HFFc6 (cell line): ENCODE measurements around the gene PSTPIP1. TPM values are rescaled to one million over a fixed set of nuclear protein-coding genes. Genes with fewer than 3 reads are reported as not detected.

Experiments used
- DNase-seq: peaks from one replicate; pipeline ENCODE4 v3.0.0-alpha.2; 2018
- H3K27ac Mint-ChIP-seq: 2 replicates; pipeline ENCODE4 v1.8.0; 2020; ENCODE audit warnings: mild to moderate bottlenecking, mixed read lengths
- H3K27me3 Mint-ChIP-seq: 2 replicates; pipeline ENCODE4 v1.8.0; 2021; ENCODE audit warnings: mild to moderate bottlenecking, moderate library complexity, mixed read lengths; ENCODE audit not compliant: insufficient read depth
- H3K36me3 Mint-ChIP-seq: 2 replicates; pipeline ENCODE4 v1.8.0; 2021; ENCODE audit warnings: low read depth, mixed read lengths
- H3K4me1 Mint-ChIP-seq: 2 replicates; pipeline ENCODE4 v1.8.0; 2020; ENCODE audit warnings: low read depth, mixed read lengths
- H3K4me3 Mint-ChIP-seq: 2 replicates; pipeline ENCODE4 v1.8.0; 2020; ENCODE audit warnings: mild to moderate bottlenecking, moderate library complexity, mixed read lengths
- H3K9me3 Mint-ChIP-seq: 2 replicates; pipeline ENCODE4 v1.8.0; 2020; ENCODE audit warnings: mild to moderate bottlenecking, mixed read lengths
- total RNA-seq, 6 experiments: library from RNA; stranded (reverse); fragmentation: NEBNext Ultra II Directional; extraction: Animal tissue kit (Norgen Biotek cat#: 25700); gene quantifications; 2 replicates in 1 of 6; 3 replicates in 5 of 6; pipeline ENCODE4 v1.2.3, GENCODE V29; 2021
- TF ChIP-seq, protein P1 (sequence below): fragments of 200-600 bp; sonication (generic); IDR thresholded peaks from 2 replicates; pipeline ENCODE4 v1.5.0; 2021; ENCODE audit warnings: antibody characterized with exemption, mild to moderate bottlenecking

The PSTPIP1 gene
- total RNA-seq, 6 experiments from 2014 or later: 0.16 to 0.38 TPM; not detected in 4

DNA sequence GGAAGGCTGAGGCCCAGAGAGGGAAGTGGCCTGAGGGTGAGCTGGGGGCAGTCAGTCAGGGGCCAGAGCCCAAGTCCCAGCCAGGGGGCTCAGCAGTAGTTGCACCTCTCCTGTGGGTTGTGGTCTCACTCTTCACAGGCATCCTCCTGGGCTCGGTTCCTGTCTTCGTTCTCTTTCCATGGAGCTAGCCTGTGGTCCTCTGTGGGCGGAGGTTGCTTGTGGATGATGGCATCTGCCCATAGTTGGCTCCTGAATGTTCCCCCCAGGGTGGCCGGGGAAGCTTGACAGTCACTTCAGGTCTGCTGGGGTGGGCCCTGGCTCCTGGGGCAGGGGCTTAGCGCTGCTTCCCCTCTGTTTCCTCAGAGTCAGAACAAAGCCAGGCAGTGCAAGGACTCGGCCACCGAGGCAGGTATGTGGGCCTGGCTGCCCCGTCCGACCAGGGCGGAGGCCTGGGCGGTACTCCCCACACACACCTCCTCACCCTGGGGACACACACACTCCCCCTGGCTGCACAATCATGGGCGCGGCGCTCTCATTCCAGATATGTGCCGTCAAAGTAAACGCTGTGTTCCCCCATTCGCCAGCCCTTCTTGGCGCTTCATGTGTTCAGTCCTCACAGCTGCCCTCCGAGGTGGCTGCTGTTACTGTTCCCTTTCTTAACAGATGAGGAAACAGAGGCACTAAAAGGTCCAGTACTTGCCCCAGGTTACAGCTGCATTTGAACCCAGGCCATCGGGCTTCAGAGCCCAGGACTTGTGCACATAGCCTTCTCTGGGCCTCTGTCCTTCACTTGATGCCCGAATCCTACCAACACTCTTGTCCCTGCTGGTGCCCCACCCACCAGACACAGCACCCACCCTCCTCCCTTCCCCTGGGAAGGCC is 34.5 kb downstream of the PSTPIP1 start:
- Mint-ChIP-seq H3K27ac (no peak overlapping the region), H3K36me3 (no peaks in the 10 kb centered on the region), H3K4me1 (no peaks in the 10 kb centered on the region), H3K9me3 (no peaks in the 10 kb centered on the region), H3K4me3 (no peak overlapping the region), H3K27me3 (peaks cover 11% of the 10 kb centered on the region; the same call in 1 of the 2 replicates)
- DNase-seq: no peak
- TF ChIP-seq, protein P1, sequence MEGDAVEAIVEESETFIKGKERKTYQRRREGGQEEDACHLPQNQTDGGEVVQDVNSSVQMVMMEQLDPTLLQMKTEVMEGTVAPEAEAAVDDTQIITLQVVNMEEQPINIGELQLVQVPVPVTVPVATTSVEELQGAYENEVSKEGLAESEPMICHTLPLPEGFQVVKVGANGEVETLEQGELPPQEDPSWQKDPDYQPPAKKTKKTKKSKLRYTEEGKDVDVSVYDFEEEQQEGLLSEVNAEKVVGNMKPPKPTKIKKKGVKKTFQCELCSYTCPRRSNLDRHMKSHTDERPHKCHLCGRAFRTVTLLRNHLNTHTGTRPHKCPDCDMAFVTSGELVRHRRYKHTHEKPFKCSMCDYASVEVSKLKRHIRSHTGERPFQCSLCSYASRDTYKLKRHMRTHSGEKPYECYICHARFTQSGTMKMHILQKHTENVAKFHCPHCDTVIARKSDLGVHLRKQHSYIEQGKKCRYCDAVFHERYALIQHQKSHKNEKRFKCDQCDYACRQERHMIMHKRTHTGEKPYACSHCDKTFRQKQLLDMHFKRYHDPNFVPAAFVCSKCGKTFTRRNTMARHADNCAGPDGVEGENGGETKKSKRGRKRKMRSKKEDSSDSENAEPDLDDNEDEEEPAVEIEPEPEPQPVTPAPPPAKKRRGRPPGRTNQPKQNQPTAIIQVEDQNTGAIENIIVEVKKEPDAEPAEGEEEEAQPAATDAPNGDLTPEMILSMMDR: no peak

GRCh38 chr15:77030048-77030927 is 35.4 kb downstream of the PSTPIP1 start:
- peaks cover 11% of the 10 kb centered on the region; the same call in 1 of the 2 replicates for H3K27me3 Mint-ChIP-seq
- no peaks in the 10 kb centered on the region for H3K9me3 Mint-ChIP-seq
- no peaks in the 10 kb centered on the region for H3K4me1 Mint-ChIP-seq
- no peaks in the 10 kb centered on the region for H3K36me3 Mint-ChIP-seq
- no peak for DNase-seq
- TF ChIP-seq, protein P1: no peak
- no peak overlapping the region for H3K4me3 Mint-ChIP-seq
- H3K27ac Mint-ChIP-seq: no peak overlapping the region

DNA sequence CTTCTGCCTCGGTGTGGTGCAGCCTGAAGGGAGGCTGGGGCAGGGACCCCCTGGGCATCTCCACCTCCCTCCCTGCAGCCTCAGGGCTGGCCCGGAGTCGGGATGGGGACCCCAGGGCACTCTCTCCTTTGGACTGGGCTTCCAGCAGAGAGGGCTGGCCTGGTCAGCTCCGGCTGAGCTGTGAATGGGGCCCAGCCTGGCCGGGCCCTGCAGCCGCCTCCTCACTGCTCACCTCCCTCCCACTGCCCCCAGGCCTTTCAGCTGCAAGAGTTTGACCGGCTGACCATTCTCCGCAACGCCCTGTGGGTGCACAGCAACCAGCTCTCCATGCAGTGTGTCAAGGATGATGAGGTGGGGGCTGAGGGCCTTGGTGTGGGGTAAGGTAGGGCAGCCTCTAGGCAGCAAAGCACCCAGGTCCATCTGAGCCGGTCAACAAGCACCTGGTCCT is 36.0 kb downstream of the PSTPIP1 start:
- Mint-ChIP-seq H3K4me1 (no peaks in the 10 kb centered on the region), H3K36me3 (no peaks in the 10 kb centered on the region), H3K27ac (no peak overlapping the region), H3K27me3 (peaks cover 10% of the 10 kb centered on the region; the same call in 1 of the 2 replicates), H3K4me3 (no peak overlapping the region), H3K9me3 (no peaks in the 10 kb centered on the region)
- DNase-seq: no peak
- TF ChIP-seq, protein P1: no peak

DNA sequence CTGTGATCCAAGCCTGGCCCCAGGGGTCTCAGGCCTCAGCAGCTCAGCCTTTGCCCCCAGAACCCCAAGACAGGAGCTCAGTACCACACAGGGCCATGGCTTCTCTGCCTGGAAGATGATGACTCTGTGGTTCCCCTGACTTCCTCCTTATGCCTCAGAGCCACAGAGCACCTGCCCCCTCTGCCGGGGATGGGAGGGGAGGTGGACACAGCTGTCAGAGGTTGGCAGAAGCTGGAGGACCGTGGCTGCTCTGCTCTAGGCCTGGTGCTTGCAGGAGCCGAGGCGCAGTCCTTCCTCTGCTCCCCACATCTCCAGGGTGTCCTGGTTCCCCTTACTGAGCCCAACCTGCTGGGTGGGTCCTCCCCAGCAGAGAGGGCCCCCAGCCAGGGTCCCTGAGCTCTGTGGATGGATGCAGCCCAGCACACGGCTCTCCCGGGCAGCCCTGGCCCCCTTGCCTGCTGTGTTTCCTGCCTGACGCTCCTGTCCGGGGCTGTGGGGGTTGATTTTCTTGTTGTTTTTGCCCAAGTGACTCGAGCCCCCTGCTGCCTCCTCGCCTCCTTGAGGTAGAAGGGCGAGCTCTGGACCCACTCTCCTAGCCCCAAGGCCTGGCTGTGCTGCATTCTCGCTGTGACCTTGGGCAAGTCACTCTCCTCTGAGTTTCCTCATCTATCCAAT is 36.6 kb downstream of the PSTPIP1 start:
- TF ChIP-seq, protein P1: no peak
- Mint-ChIP-seq H3K27ac (no peak overlapping the region), H3K4me1 (no peaks in the 10 kb centered on the region), H3K36me3 (no peaks in the 10 kb centered on the region), H3K27me3 (peaks cover 13% of the 10 kb centered on the region), H3K9me3 (peaks cover 4% of the 10 kb centered on the region; the same call in 1 of the 2 replicates), H3K4me3 (no peak overlapping the region)
- DNase-seq: no peak

- Mint-ChIP-seq H3K9me3 (peaks cover 7% of the 10 kb centered on the region; the same call in 1 of the 2 replicates), H3K36me3 (no peaks in the 10 kb centered on the region), H3K4me3 (no peak overlapping the region), H3K27ac (no peak overlapping the region), H3K4me1 (no peaks in the 10 kb centered on the region), H3K27me3 (peaks cover 15% of the 10 kb centered on the region)
- TF ChIP-seq, protein P1: no peak
- DNase-seq: no peak
Measured at GRCh38 chr15:77032052-77032646, 37.2 kb downstream of the PSTPIP1 start.
